GM19023 (cell line): ENCODE measurements around the gene TMEM205.
A peak's percentile ranks its signal among the peaks of the same experiment; 100 is the strongest.

ENCODE experiments used
- ATAC-seq: cut with Tn5 transposase; IDR thresholded peaks from one replicate; pipeline ENCODE4 v1.9.1; 2021; ENCODE audit warnings: mild to moderate bottlenecking, moderate library complexity; ENCODE audit not compliant: unreplicated experiment

TMEM205 gene

GRCh38 chr19:11304936-11305335 is 41.1 kb downstream of the TMEM205 start:
- no peak for ATAC-seq

GRCh38 chr19:11300811-11301120 is 45.3 kb downstream of the TMEM205 start:
- no peak for ATAC-seq

- ATAC-seq: no peak
These were observed 45.9 kb downstream of the TMEM205 start for GRCh38 chr19:11299946-11300810.

DNA sequence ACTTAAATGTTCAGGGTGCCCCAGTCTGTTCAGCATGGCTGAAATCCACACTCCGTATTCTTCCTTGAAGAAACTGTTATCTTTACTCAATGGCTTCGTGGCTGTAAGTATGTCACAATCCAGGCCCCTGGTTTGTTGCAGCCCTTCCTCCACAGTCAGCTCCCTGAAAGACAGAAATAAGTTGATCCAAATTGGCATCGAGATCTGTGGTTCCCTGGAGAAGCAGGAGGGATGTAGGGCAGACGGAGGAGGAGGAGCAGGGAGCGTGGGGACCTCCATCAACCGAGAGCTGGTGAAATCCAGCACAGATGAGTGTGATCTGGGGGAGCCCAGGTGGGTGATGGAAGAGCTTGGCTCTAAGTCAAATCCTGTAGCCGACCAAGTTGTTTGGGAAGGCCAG is 49.8 kb downstream of the TMEM205 start:
- no peak for ATAC-seq

GRCh38 chr19:11295665-11296245 is 50.3 kb downstream of the TMEM205 start, which contains the start of gene TSPAN16:
TSPAN16 (plus strand) TSS chr19:11296160; CDS start chr19:11296298, 138 bp downstream.
- ATAC-seq: no peak

- no peak for ATAC-seq
These were observed 50.9 kb downstream of the TMEM205 start for GRCh38 chr19:11295180-11295579.

- peak; percentile 47 for ATAC-seq
These were observed 52.4 kb downstream of the TMEM205 start for GRCh38 chr19:11293433-11294389.
